Measurements from ENCODE around the gene NFATC1. TPM values are rescaled to one million over a fixed set of nuclear protein-coding genes. Genes with fewer than 3 reads are reported as not detected.

Gene NFATC1
- polyA plus RNA-seq, 1 donor from 2014 or later, result 0.37 TPM

- no peaks in the 10 kb centered on the region for H3K79me2 ChIP-seq (replicated peaks; ENCODE audit: insufficient read depth, low read length)
- H3K27ac ChIP-seq (ENCODE audit: low read length), result no peak overlapping the region
- no peaks in the 10 kb centered on the region for H3K36me3 ChIP-seq (ENCODE audit: insufficient read depth, low read length)
- no peak overlapping the region for H3K4me3 ChIP-seq (ENCODE audit: low read length)
- H3K4me2 ChIP-seq (ENCODE audit: low read length), result no peak overlapping the region
- H3K9me2 ChIP-seq (ENCODE audit: insufficient read depth, low read length), result no peaks in the 10 kb centered on the region
- H4K20me1 ChIP-seq (ENCODE audit: insufficient read depth), result no peaks in the 10 kb centered on the region
- no peak overlapping the region for H2AFZ ChIP-seq (ENCODE audit: low read depth, low read length)
- no peak for TF ChIP-seq CTCF (IDR thresholded peaks at IDR 0.05; ENCODE audit: poor library complexity, severe bottlenecking)
- no peak for TF ChIP-seq EZH2 (IDR thresholded peaks at IDR 0.05; ENCODE audit: borderline replicate concordance, insufficient read depth, low read length, poor library complexity, severe bottlenecking)
- no peak for TF ChIP-seq REST (IDR thresholded peaks at IDR 0.05; ENCODE audit: borderline replicate concordance)
- TF ChIP-seq POLR2AphosphoS5 (IDR thresholded peaks at IDR 0.05), result no peak
- TF ChIP-seq EP300 (conservative IDR thresholded peaks at IDR 0.05; ENCODE audit: poor library complexity, severe bottlenecking), result no peak
- no peak for TF ChIP-seq TAF1 (IDR thresholded peaks at IDR 0.05; ENCODE audit: low read depth)
- no peak for TF ChIP-seq RAD21 (conservative IDR thresholded peaks at IDR 0.05)
- no peak for TF ChIP-seq SMC3 (conservative IDR thresholded peaks at IDR 0.05; ENCODE audit: poor library complexity)
- no peak for TF ChIP-seq MXI1 (conservative IDR thresholded peaks at IDR 0.05; ENCODE audit: poor library complexity, severe bottlenecking)
- H3K9ac ChIP-seq (ENCODE audit: low read length), result no peak overlapping the region
- H3K9me3 ChIP-seq (ENCODE audit: low read length), result no peaks in the 10 kb centered on the region
- H3F3A ChIP-seq (ENCODE audit: insufficient read depth, low read length, poor library complexity, severe bottlenecking), result no peaks in the 10 kb centered on the region
- no peaks in the 10 kb centered on the region for H3K27me3 ChIP-seq (ENCODE audit: insufficient read depth, low read depth, low read length)
Observed at GRCh38 chr18:79529296-79529695, 133.6 kb downstream of the NFATC1 start.

- no peak overlapping the region for H3K9ac ChIP-seq (ENCODE audit: low read length)
Observed at GRCh38 chr18:79529991-79530390, 134.3 kb downstream of the NFATC1 start.

More at GRCh38 chr18:79529991-79530390, 134.3 kb downstream of the NFATC1 start:
- Histone ChIP-seq H3K4me3 (ENCODE audit: low read length) (no peak overlapping the region), H3F3A (ENCODE audit: insufficient read depth, low read length, poor library complexity, severe bottlenecking) (no peaks in the 10 kb centered on the region), H4K20me1 (ENCODE audit: insufficient read depth) (no peaks in the 10 kb centered on the region), H3K9me3 (ENCODE audit: low read length) (no peaks in the 10 kb centered on the region), H3K79me2 (replicated peaks; ENCODE audit: insufficient read depth, low read length) (no peaks in the 10 kb centered on the region), H3K9me2 (ENCODE audit: insufficient read depth, low read length) (no peaks in the 10 kb centered on the region), H3K27me3 (ENCODE audit: insufficient read depth, low read depth, low read length) (no peaks in the 10 kb centered on the region), H2AFZ (ENCODE audit: low read depth, low read length) (no peak overlapping the region), H3K4me2 (ENCODE audit: low read length) (no peak overlapping the region), H3K36me3 (ENCODE audit: insufficient read depth, low read length) (no peaks in the 10 kb centered on the region), H3K27ac (ENCODE audit: low read length) (no peak overlapping the region)
- TF ChIP-seq RAD21 (conservative IDR thresholded peaks at IDR 0.05) (no peak), POLR2AphosphoS5 (IDR thresholded peaks at IDR 0.05) (no peak), REST (IDR thresholded peaks at IDR 0.05; ENCODE audit: borderline replicate concordance) (no peak), EZH2 (IDR thresholded peaks at IDR 0.05; ENCODE audit: borderline replicate concordance, insufficient read depth, low read length, poor library complexity, severe bottlenecking) (no peak)
